HepG2 (cell line): ENCODE results near the gene KPNB1. TPM values are rescaled to one million over a fixed set of nuclear protein-coding genes. Genes with fewer than 3 reads are reported as not detected.

Experiments
- CCAR2 ChIP-seq: fragments of 200-400 bp; formaldehyde crosslinking; optimal IDR thresholded peaks from 2 replicates; pipeline ENCODE3; 2018; ENCODE audit warnings: low read depth, mild to moderate bottlenecking, low read length, moderate library complexity
- CEBPG ChIP-seq: IDR thresholded peaks from 2 replicates; pipeline ENCODE4 v1.6.1; 2016
- HDAC2 ChIP-seq: sonication (generic); formaldehyde crosslinking; IDR thresholded peaks from 2 replicates; pipeline ENCODE4 v1.4.0; 2020; ENCODE audit warnings: missing genetic modification reagents
- PCBP2 ChIP-seq: fragments of 200-400 bp; formaldehyde crosslinking; optimal IDR thresholded peaks from 2 replicates; pipeline ENCODE3; 2018; ENCODE audit warnings: low read length, low read depth; ENCODE audit not compliant: poor library complexity, severe bottlenecking
- SAP130 ChIP-seq: IDR thresholded peaks from 2 replicates; pipeline ENCODE4 v1.6.1; 2016; ENCODE audit warnings: low read depth
- TSC22D2 ChIP-seq: sonication (generic); formaldehyde crosslinking; IDR thresholded peaks from 2 replicates; pipeline ENCODE4 v1.5.1; 2020; ENCODE audit warnings: missing genetic modification reagents, mild to moderate bottlenecking, borderline replicate concordance
- ZNF614 ChIP-seq: IDR thresholded peaks from 2 replicates; pipeline ENCODE4 v1.6.1; 2018; ENCODE audit warnings: missing biosample characterization, missing genetic modification reagents, inconsistent platforms, borderline replicate concordance
- polyA plus RNA-seq, 8 experiments: library from polyadenylated mRNA; depleted of rRNA in 3 of 8; stranded (reverse) in 7 of 8; unstranded in 1 of 8; fragments of >200 nt; fragmentation: Illumina TruSeq in 4 of 8; extraction: Trizol in 4 of 8; gene quantifications; 2 replicates each; pipeline versions ENCODE4 v1.2.1 to v1.2.3, GENCODE V29; 2011 to 2016; ENCODE audit warnings: low read depth in 4 of 8, missing spikeins in 1 of 8, mixed read lengths in 1 of 8; ENCODE audit not compliant: insufficient read depth in 1 of 8
- total RNA-seq, 5 experiments: library from RNA; depleted of rRNA; stranded (reverse); fragments of >200 nt; fragmentation: Illumina TruSeq; extraction: Trizol; gene quantifications; 2 replicates each; pipeline ENCODE4 v1.2.3, GENCODE V29; 2016; ENCODE audit warnings: low read depth in 1 of 5
- TF ChIP-seq, protein P1 (sequence below): sonication (generic); formaldehyde crosslinking; IDR thresholded peaks from 2 replicates; pipeline ENCODE4 v1.4.0; 2020; ENCODE audit warnings: mild to moderate bottlenecking, missing genetic modification reagents
- TF ChIP-seq, protein P2 (sequence below): sonication (generic); formaldehyde crosslinking; IDR thresholded peaks from 2 replicates; pipeline ENCODE4 v1.9.0; 2021; ENCODE audit warnings: missing genetic modification reagents, borderline replicate concordance
- TF ChIP-seq, protein P3 (sequence below), 2 experiments: sonication (generic) in 1 of 2; formaldehyde crosslinking in 1 of 2; IDR thresholded peaks; 2 replicates each; pipeline versions ENCODE4 v1.6.1 to v1.9.0; 2014 to 2022; ENCODE audit warnings: antibody characterized with exemption in 1 of 2, borderline replicate concordance in 1 of 2, inconsistent platforms in 1 of 2, low read depth in 1 of 2, missing genetic modification reagents in 1 of 2
- TF ChIP-seq, protein P4 (sequence below): sonication (generic); formaldehyde crosslinking; conservative IDR thresholded peaks from 2 replicates; pipeline ENCODE4 v1.4.0; 2020; ENCODE audit warnings: mild to moderate bottlenecking, missing genetic modification reagents, moderate library complexity

The KPNB1 gene
- total and polyA plus RNA-seq, 2 of the 13 experiments (the other 11 are each of a cell fraction or from before 2014, with no cell fraction given): 164 to 424 TPM

DNA sequence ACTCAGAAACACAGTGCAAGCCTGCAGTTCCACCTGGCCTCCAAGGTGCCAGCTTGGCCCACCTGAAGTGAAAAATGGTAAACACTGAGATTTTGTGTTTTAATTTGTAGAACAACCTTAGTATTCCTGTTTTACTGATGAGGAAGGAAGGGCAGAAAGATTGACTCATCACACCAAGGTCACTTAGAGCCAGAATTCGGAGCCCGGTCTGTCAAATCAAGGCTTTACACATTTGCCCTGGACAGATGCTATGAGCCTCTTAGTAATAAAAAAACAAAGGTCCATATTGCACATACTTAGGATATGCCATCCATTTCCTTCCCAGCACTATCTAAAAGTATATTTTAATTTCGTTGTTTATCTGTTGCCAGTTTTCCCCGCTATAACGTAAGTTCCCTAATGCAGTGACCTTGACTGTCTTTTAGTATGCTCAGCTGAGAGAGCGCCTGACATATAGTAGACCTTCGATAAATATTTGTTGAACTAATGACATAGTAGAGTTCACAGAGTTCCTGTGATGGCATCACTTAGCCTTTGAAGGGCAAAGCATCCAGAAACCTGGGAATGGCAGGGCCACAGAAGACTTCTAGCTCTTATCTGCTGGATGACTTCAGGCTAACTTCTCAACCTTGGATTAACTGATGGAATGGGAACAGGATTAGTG is 37.1 kb downstream of the KPNB1 start (continued):
- TF ChIP-seq, protein P1, sequence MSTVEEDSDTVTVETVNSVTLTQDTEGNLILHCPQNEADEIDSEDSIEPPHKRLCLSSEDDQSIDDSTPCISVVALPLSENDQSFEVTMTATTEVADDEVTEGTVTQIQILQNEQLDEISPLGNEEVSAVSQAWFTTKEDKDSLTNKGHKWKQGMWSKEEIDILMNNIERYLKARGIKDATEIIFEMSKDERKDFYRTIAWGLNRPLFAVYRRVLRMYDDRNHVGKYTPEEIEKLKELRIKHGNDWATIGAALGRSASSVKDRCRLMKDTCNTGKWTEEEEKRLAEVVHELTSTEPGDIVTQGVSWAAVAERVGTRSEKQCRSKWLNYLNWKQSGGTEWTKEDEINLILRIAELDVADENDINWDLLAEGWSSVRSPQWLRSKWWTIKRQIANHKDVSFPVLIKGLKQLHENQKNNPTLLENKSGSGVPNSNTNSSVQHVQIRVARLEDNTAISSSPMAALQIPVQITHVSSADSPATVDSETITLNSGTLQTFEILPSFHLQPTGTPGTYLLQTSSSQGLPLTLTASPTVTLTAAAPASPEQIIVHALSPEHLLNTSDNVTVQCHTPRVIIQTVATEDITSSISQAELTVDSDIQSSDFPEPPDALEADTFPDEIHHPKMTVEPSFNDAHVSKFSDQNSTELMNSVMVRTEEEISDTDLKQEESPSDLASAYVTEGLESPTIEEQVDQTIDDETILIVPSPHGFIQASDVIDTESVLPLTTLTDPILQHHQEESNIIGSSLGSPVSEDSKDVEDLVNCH (CRISPR knock-in tag): no peak
- TF ChIP-seq, protein P2, sequence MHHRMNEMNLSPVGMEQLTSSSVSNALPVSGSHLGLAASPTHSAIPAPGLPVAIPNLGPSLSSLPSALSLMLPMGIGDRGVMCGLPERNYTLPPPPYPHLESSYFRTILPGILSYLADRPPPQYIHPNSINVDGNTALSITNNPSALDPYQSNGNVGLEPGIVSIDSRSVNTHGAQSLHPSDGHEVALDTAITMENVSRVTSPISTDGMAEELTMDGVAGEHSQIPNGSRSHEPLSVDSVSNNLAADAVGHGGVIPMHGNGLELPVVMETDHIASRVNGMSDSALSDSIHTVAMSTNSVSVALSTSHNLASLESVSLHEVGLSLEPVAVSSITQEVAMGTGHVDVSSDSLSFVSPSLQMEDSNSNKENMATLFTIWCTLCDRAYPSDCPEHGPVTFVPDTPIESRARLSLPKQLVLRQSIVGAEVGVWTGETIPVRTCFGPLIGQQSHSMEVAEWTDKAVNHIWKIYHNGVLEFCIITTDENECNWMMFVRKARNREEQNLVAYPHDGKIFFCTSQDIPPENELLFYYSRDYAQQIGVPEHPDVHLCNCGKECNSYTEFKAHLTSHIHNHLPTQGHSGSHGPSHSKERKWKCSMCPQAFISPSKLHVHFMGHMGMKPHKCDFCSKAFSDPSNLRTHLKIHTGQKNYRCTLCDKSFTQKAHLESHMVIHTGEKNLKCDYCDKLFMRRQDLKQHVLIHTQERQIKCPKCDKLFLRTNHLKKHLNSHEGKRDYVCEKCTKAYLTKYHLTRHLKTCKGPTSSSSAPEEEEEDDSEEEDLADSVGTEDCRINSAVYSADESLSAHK (CRISPR knock-in tag): no peak
- peak; percentile 46; the same call in 1 of the 2 replicates for TF ChIP-seq CEBPG (CRISPR knock-in tag)
- TF ChIP-seq SAP130 (CRISPR knock-in tag): peak; percentile 81
- TF ChIP-seq, protein P3, sequence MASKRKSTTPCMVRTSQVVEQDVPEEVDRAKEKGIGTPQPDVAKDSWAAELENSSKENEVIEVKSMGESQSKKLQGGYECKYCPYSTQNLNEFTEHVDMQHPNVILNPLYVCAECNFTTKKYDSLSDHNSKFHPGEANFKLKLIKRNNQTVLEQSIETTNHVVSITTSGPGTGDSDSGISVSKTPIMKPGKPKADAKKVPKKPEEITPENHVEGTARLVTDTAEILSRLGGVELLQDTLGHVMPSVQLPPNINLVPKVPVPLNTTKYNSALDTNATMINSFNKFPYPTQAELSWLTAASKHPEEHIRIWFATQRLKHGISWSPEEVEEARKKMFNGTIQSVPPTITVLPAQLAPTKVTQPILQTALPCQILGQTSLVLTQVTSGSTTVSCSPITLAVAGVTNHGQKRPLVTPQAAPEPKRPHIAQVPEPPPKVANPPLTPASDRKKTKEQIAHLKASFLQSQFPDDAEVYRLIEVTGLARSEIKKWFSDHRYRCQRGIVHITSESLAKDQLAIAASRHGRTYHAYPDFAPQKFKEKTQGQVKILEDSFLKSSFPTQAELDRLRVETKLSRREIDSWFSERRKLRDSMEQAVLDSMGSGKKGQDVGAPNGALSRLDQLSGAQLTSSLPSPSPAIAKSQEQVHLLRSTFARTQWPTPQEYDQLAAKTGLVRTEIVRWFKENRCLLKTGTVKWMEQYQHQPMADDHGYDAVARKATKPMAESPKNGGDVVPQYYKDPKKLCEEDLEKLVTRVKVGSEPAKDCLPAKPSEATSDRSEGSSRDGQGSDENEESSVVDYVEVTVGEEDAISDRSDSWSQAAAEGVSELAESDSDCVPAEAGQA (IDR thresholded peaks at IDR 0.05; ENCODE audit: low read depth): 0 out of 2 replicates have a peak, but pooled peaks have one; percentile 34
- TF ChIP-seq, protein P3 (CRISPR knock-in tag; IDR thresholded peaks at IDR 0.05; ENCODE audit: borderline replicate concordance): no peak
- TF ChIP-seq TSC22D2 (CRISPR knock-in tag): no peak
- no peak for TF ChIP-seq PCBP2
- TF ChIP-seq CCAR2: no peak
- TF ChIP-seq, protein P4, sequence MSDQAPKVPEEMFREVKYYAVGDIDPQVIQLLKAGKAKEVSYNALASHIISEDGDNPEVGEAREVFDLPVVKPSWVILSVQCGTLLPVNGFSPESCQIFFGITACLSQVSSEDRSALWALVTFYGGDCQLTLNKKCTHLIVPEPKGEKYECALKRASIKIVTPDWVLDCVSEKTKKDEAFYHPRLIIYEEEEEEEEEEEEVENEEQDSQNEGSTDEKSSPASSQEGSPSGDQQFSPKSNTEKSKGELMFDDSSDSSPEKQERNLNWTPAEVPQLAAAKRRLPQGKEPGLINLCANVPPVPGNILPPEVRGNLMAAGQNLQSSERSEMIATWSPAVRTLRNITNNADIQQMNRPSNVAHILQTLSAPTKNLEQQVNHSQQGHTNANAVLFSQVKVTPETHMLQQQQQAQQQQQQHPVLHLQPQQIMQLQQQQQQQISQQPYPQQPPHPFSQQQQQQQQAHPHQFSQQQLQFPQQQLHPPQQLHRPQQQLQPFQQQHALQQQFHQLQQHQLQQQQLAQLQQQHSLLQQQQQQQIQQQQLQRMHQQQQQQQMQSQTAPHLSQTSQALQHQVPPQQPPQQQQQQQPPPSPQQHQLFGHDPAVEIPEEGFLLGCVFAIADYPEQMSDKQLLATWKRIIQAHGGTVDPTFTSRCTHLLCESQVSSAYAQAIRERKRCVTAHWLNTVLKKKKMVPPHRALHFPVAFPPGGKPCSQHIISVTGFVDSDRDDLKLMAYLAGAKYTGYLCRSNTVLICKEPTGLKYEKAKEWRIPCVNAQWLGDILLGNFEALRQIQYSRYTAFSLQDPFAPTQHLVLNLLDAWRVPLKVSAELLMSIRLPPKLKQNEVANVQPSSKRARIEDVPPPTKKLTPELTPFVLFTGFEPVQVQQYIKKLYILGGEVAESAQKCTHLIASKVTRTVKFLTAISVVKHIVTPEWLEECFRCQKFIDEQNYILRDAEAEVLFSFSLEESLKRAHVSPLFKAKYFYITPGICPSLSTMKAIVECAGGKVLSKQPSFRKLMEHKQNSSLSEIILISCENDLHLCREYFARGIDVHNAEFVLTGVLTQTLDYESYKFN (CRISPR knock-in tag): peak; percentile 72
- TF ChIP-seq HDAC2 (CRISPR knock-in tag): peak; percentile 74
- no peak for TF ChIP-seq ZNF614 (CRISPR knock-in tag)
